ENCODE measurements around the gene HTR7. TPM values are rescaled to one million over a fixed set of nuclear protein-coding genes. Genes with fewer than 3 reads are reported as not detected.
A peak's percentile ranks its signal among the peaks of the same experiment; 100 is the strongest.

Gene HTR7
- total and polyA plus RNA-seq, 9 of the 15 experiments (the other 6 are each of a cell fraction or from before 2014, with no cell fraction given): 0.07 to 0.33 (median 0.18) TPM

DNA sequence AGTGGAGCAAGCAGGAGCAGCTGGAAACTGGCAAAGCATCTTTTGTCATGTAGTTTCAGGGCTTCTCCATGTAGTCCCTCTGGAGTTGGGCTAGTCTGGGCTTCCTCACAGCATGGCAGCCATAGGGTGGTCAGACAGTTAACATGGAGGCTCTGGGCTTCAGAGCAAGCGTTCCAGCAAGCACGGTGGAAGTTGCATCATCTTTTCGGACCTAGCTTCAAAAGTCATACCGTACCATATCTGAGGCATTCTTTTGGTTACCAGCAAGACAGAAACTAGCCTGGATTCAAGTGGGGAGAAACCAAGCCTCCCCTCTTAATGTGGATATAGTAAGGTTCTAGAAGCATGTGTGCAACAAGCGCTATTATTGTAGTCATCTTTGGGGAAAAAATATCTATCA lies 135.0 kb downstream of the HTR7 start:
- DNase-seq (ENCODE audit: extremely low read depth in 1 of 4, low spot score in 3 of 4): no peak
- no peaks in the 10 kb centered on the region for H3K27me3 ChIP-seq (ENCODE audit: control insufficient read depth in 2 of 2, insufficient read depth in 2 of 2, low read length in 2 of 2)
- H3K4me2 ChIP-seq (ENCODE audit: insufficient read depth, low read length): no peak overlapping the region
- H3K4me1 ChIP-seq (replicated peaks in 1 of 2; ENCODE audit: control insufficient read depth in 2 of 2, insufficient read depth in 2 of 2, low read length in 2 of 2): no peaks in the 10 kb centered on the region
- no peak overlapping the region for H3K27ac ChIP-seq (ENCODE audit: extremely low read depth, low read depth, low read length)
- BruUV-seq (replicated peaks): no TSS peak
- no peaks in the 10 kb centered on the region for H4K20me1 ChIP-seq (replicated peaks; ENCODE audit: control insufficient read depth, insufficient read depth, low read length)
- CTCF ChIA-PET (ENCODE audit: low intra/inter-chr PET ratio): no interaction called here
- H3K79me2 ChIP-seq (ENCODE audit: control insufficient read depth, insufficient read depth, low read length): no peaks in the 10 kb centered on the region
- FAIRE-seq: no peak
- no peak overlapping the region for H2AFZ ChIP-seq (ENCODE audit: low read depth, low read length)
- no peak overlapping the region for H3K9ac ChIP-seq (ENCODE audit: insufficient read depth in 1 of 2, low read depth in 2 of 2, low read length in 2 of 2)
- 7% methylated on average over 5 of the region's 5 CpGs for WGBS (ENCODE audit: insufficient coverage, low coverage, missing lambda C conversion rate)
- intact Hi-C loops (cut with micrococcal nuclease): no loop called here
- H3K9me3 ChIP-seq (replicated peaks; ENCODE audit: control insufficient read depth, insufficient read depth, low read depth, low read length): no peaks in the 10 kb centered on the region
- no peak overlapping the region for H3K4me3 ChIP-seq
- no peaks in the 10 kb centered on the region for H3K36me3 ChIP-seq (ENCODE audit: control insufficient read depth, insufficient read depth, low read length)
- peak; percentile 42 for ATAC-seq
- in situ Hi-C loops (cut with MboI): no loop called here
- no peaks in the 10 kb centered on the region for H3K9me1 ChIP-seq (ENCODE audit: control insufficient read depth, insufficient read depth, low read length)
- TF ChIP-seq, protein P1, sequence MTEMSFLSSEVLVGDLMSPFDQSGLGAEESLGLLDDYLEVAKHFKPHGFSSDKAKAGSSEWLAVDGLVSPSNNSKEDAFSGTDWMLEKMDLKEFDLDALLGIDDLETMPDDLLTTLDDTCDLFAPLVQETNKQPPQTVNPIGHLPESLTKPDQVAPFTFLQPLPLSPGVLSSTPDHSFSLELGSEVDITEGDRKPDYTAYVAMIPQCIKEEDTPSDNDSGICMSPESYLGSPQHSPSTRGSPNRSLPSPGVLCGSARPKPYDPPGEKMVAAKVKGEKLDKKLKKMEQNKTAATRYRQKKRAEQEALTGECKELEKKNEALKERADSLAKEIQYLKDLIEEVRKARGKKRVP (CRISPR knock-in tag; IDR thresholded peaks at IDR 0.05): 0 out of 2 replicates have a peak, but pooled peaks have one; percentile 40
- TF ChIP-seq ZC3H11A (IDR thresholded peaks at IDR 0.05; ENCODE audit: low read depth, low read length) (no peak), ESRRB (CRISPR knock-in tag; IDR thresholded peaks at IDR 0.05; ENCODE audit: borderline replicate concordance) (no peak), PPARD (CRISPR knock-in tag; IDR thresholded peaks at IDR 0.05) (no peak), CEBPG (CRISPR knock-in tag; IDR thresholded peaks at IDR 0.05) (no peak), CEBPG (tag; conservative IDR thresholded peaks at IDR 0.05 in 1 of 2, IDR thresholded peaks at IDR 0.05 in 1 of 2) (0 out of 4 replicates have a peak, but pooled peaks of 1 of the 2 experiments have one; percentile 29)
- TF ChIP-seq, protein P2, sequence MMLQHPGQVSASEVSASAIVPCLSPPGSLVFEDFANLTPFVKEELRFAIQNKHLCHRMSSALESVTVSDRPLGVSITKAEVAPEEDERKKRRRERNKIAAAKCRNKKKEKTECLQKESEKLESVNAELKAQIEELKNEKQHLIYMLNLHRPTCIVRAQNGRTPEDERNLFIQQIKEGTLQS (IDR thresholded peaks at IDR 0.05): peak; percentile 53
- TF ChIP-seq, protein P2 (CRISPR knock-in tag; conservative IDR thresholded peaks at IDR 0.05): no peak
- TF ChIP-seq, protein P3, sequence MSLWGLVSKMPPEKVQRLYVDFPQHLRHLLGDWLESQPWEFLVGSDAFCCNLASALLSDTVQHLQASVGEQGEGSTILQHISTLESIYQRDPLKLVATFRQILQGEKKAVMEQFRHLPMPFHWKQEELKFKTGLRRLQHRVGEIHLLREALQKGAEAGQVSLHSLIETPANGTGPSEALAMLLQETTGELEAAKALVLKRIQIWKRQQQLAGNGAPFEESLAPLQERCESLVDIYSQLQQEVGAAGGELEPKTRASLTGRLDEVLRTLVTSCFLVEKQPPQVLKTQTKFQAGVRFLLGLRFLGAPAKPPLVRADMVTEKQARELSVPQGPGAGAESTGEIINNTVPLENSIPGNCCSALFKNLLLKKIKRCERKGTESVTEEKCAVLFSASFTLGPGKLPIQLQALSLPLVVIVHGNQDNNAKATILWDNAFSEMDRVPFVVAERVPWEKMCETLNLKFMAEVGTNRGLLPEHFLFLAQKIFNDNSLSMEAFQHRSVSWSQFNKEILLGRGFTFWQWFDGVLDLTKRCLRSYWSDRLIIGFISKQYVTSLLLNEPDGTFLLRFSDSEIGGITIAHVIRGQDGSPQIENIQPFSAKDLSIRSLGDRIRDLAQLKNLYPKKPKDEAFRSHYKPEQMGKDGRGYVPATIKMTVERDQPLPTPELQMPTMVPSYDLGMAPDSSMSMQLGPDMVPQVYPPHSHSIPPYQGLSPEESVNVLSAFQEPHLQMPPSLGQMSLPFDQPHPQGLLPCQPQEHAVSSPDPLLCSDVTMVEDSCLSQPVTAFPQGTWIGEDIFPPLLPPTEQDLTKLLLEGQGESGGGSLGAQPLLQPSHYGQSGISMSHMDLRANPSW (CRISPR knock-in tag; IDR thresholded peaks at IDR 0.05): no peak
- TF ChIP-seq, protein P4, sequence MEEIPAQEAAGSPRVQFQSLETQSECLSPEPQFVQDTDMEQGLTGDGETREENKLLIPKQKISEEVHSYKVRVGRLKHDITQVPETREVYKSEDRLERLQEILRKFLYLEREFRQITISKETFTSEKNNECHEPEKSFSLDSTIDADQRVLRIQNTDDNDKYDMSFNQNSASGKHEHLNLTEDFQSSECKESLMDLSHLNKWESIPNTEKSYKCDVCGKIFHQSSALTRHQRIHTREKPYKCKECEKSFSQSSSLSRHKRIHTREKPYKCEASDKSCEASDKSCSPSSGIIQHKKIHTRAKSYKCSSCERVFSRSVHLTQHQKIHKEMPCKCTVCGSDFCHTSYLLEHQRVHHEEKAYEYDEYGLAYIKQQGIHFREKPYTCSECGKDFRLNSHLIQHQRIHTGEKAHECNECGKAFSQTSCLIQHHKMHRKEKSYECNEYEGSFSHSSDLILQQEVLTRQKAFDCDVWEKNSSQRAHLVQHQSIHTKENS (CRISPR knock-in tag; IDR thresholded peaks at IDR 0.05): no peak
- POLR2A ChIA-PET: interaction anchor here (0.7 kb wide), 1 partner anchor 149 kb away, joined by 3 read pairs; the partner anchor contains the start of gene RPP30

All from K562 (cell line).